Liver (tissue), 3 donors: ENCODE measurements around the gene PCSK4.

Experiments
- CTCF ChIP-seq: fragments of 150-350 bp; IDR thresholded peaks from 2 replicates; pipeline ENCODE4 v1.5.1; 2017; ENCODE audit warnings: improper control_type of control experiment, low read depth, low read length; ENCODE audit not compliant: missing input control
- EGR1 ChIP-seq, 2 donors: IDR thresholded peaks; 2 replicates each; pipeline ENCODE4 v1.6.1; 2016 to 2018; ENCODE audit warnings: antibody characterized with exemption in 2 of 2, low read depth in 2 of 2
- FOXA1 ChIP-seq: IDR thresholded peaks from 2 replicates; pipeline ENCODE4 v1.6.1; 2016; ENCODE audit warnings: antibody characterized with exemption
- GABPA ChIP-seq, 2 donors: IDR thresholded peaks in 1 of 2; conservative IDR thresholded peaks in 1 of 2; 2 replicates each; pipeline ENCODE4 v1.6.1; 2016; ENCODE audit warnings: antibody characterized with exemption in 2 of 2, mild to moderate bottlenecking in 1 of 2, moderate library complexity in 1 of 2
- MAX ChIP-seq: IDR thresholded peaks from 2 replicates; pipeline ENCODE4 v1.6.1; 2016; ENCODE audit warnings: antibody characterized with exemption
- RAD21 ChIP-seq, 2 donors: IDR thresholded peaks; 2 replicates each; pipeline ENCODE4 v1.6.1; 2016; ENCODE audit warnings: antibody characterized with exemption in 2 of 2, mild to moderate bottlenecking in 2 of 2
- REST ChIP-seq: IDR thresholded peaks from 2 replicates; pipeline ENCODE4 v1.6.1; 2016; ENCODE audit warnings: antibody characterized with exemption, mild to moderate bottlenecking
- TAF1 ChIP-seq: conservative IDR thresholded peaks from 2 replicates; pipeline ENCODE4 v1.6.1; 2016; ENCODE audit warnings: antibody characterized with exemption, mild to moderate bottlenecking
- ZBTB33 ChIP-seq: IDR thresholded peaks from 2 replicates; pipeline ENCODE4 v1.6.1; 2016; ENCODE audit warnings: antibody characterized with exemption
- donor health status: healthy.
- donor health status: healthy.

GRCh38 chr19:1509602-1510441 is 19.7 kb upstream of the PCSK4 start:
- TF ChIP-seq MAX (no peak), GABPA (IDR thresholded peaks at IDR 0.05 in 1 of 2, conservative IDR thresholded peaks at IDR 0.05 in 1 of 2) (no peak), CTCF (no peak), TAF1 (no peak), REST (no peak), ZBTB33 (no peak), EGR1 (IDR thresholded peaks at IDR 0.05; ENCODE audit: low read depth in 2 of 2) (no peak), RAD21 (IDR thresholded peaks at IDR 0.05) (no peak), FOXA1 (no peak)
